DMS153 (cell line): ENCODE measurements around the gene MIB2.
A peak's percentile ranks its signal among the peaks of the same experiment; 100 is the strongest.
"Not testable (repeated sequence)": the region's sequence is repeated elsewhere in the genome, so short reads cannot be mapped to it uniquely, and the experiment has no call there.

ENCODE experiments used
- DNase-seq: peaks from one replicate; lab custom pipeline; 2025; lab: John Stamatoyannopoulos, UW

Gene MIB2

GRCh38 chr1:1648265-1648664 is 33.0 kb downstream of the MIB2 start:
- DNase-seq, result not testable (repeated sequence)

DNA sequence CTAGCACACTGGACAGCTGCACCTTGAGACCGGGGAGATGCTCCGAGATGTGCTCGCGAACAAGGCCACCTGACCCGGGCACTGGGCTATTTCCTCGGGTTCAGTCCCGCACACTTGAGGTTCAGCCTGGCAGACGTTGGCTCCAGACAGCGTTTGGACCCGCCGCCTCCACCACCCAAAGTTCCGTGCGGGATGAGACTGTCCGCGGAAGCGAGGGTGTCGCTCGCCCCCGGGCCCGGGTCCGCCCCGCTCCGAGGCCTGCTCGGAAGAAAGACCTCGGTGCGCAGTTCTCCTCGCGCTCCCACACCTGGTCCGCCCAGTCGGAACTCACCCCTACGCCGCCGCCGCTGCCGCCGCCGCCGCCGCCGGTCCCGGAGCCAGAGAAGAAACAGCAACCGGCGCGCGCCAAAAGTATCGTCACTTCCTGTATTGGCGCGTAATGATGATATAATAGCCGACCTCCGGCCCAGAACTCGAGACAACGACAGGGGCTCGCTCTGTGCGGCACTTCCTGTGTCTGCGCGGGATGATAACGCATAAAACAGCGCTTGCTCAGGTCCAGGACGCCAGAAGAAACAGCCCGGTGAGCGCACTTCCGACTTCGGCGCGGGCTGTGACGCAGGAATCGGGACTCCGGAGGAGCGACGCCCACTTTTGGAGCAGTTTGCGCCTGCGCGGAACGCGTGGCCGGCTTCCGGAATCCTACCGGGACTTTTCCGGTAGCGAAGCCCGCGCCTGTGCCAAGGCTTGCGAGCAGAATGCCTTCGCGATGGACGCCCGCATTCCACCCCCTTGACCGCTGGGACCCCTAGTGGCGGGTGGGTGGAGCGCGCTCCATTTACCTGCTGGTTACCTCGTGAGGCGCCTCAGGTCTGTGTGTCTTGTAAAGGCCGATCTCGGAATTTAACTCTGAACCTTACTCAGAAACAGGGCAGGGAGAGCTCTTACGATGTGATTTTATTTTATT is 43.6 kb downstream of the MIB2 start, which contains the start of gene CDK11B:
Gene CDK11B, minus strand, starts transcription at position 422 of the 967 bp plus-strand sequence. CDS start 1,519 bp downstream, outside the sequence.
- peak; percentile 98 for DNase-seq

- DNase-seq, result not testable (repeated sequence)
Measured at GRCh38 chr1:1662392-1662791, 47.1 kb downstream of the MIB2 start.

GRCh38 chr1:1662830-1663560 is 47.7 kb downstream of the MIB2 start:
- not testable (repeated sequence) for DNase-seq

DNA sequence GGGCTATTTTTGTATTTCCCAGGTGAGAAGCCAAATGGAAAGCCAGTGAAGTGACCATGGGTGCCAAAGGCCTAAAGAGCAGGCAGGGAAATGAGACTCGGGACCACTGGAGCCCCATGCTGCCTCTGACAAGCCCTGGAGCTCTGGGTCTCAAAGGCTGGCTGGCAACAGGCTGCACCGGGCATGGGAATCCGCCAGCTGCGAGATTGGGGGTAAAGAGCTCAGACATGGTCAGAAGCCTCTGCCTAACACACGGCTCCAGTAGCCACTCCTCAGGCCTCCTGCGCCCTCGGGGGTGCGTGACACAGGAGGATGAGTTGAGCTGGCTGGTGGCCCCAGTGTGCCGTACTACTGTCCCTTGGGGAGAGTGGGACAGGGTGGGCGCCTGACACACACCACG is 49.0 kb downstream of the MIB2 start:
- DNase-seq, result not testable (repeated sequence)

- no peak for DNase-seq
Measured at GRCh38 chr1:1664941-1665814, 49.9 kb downstream of the MIB2 start.

- DNase-seq, result no peak
Measured at GRCh38 chr1:1665815-1666251, 50.5 kb downstream of the MIB2 start.

- DNase-seq, result no peak
Measured at GRCh38 chr1:1666526-1666925, 51.2 kb downstream of the MIB2 start.

DNA sequence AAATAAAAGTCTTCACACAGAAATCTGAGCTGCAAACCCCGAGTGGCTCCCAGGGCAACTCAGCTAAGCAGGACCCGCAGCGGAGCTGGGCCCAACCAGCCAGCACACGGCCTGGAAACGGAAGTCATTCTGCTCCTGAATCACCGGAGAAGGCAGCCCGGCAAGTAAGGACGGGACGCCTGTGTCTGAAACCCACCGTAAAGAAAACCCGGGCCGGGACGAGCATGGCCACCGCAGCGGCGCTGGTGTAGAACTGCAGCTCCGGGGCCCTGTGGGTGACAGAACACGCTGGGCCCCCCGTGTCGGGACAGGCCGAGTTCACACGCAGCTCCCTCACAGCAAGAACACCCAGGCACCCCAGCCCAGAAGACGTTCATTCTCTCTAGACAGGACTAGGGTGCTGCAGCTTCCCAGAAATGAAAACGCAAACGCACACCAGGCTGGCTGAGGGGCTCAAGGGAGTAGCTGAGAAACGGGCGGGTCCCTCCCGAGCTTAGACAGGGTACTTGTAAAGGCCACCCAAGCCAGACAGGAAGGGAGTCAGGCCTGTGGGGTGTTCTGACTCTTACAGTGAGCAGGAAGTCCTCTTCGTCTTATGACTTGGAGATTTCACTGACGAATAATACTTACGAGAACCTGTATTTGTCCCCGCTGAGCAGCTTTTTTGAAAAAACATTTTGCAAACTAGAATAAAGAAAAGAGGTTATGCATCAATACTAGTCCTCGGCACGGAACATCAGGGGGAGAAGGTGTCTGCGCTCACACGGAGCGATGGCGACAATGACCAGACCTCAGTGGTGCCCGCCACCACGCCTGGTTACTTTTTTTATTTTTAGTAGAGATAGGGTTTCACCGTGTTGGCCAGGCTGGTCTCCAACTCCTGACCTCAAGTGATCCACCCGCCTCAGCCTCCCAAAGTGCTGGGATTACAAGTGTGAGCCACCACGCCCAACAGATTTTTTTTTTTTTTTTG is 54.5 kb downstream of the MIB2 start:
- no peak for DNase-seq

DNA sequence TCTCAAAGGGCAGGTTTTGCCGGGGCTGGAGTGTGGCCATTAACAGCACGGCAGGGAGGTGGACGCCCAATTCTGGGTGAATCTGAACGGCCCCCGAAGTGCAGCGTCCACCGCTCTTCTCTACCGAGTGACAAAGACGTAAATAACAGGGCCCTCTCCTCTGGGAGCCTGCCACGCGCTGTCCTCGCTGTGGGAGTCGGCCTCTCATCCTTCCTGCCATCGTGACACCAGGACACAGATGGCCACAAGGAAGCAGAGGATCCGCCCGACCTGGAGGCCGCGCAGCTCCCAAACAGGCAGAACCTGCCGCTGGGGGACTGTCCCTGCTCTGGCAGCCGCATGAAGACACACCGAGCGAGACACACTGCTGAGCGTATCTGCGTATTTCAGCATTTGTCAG is 55.6 kb downstream of the MIB2 start:
- no peak for DNase-seq

- DNase-seq, result no peak
Measured at GRCh38 chr1:1671365-1672119, 56.2 kb downstream of the MIB2 start.

DNA sequence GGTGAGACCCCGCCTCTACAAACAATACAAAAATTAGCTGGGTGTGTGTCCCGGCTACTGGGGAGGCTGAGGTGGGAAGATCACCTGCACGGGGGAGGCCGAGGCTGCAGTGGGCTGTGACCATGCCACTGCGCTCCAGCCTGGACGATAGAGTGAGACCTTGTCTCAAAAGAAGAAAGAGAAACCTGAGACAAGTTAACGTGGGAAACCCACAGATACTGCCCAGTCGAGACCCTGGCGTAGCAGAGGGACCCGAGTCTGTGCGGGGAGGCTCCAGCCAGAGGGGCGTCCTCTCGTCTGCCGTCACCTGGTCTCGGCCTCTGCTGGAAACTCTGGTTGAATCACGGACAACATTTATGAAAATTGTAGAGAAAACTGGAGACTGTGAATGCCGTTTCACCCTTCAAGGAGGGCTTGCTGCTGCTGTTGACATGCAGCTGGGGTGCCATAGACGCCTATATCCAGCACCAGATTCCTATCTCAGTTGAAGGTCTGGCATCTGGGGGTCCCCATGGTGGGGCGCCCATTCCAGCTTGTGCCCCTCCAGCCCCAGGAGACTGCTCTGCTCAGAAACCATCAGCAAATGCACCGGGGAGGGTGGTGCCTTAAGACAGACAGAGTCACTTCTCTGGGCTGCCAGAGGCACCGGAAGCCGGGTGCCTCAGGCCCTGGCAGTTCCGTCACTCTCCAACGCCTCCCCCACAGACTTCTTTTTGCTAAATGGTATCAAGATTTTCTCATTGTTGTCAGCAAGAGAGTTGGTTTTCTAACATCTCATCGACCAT is 57.1 kb downstream of the MIB2 start:
- no peak for DNase-seq

- not testable (repeated sequence) for DNase-seq
Measured at GRCh38 chr1:1674806-1675205, 59.5 kb downstream of the MIB2 start.

DNA sequence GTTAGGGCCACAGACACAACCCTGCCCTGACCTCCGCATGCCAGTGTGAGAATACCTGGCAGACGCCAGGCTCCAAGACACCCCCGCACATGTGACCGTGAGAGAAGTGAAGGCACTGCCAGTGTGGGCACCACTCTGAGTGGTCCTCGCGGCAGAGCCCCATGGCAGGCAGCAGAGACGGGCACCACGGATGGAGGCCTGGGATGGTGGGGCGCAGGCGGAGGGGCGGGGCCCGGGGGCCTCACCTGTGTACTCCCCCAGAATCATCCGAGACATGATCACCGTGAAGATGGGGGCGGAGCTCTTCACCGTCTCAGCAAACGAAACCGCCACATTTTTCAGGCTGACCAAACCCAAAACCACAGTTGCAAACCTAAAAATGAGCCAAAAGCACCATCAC is 59.9 kb downstream of the MIB2 start:
- not testable (repeated sequence) for DNase-seq

DNA sequence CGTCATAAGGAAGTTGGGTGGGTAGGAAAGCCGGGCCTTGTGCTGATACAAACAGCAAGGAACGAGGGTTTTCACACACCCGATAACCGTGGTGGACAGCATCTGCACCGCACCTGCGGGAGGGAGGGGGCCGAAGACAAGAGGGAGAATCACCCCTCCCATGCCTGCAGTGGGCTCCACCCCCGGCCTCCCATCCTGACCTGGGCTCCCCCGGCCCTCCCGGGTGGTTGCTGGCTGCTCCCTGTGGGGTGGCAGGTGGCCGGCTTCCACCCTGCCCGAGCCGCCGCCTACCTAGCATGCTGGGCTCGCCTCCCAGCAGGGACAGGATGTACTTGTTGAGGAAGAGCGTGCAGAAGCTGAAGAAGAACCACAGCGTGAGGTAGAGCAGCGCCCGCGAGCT is 60.8 kb downstream of the MIB2 start:
- not testable (repeated sequence) for DNase-seq

DNA sequence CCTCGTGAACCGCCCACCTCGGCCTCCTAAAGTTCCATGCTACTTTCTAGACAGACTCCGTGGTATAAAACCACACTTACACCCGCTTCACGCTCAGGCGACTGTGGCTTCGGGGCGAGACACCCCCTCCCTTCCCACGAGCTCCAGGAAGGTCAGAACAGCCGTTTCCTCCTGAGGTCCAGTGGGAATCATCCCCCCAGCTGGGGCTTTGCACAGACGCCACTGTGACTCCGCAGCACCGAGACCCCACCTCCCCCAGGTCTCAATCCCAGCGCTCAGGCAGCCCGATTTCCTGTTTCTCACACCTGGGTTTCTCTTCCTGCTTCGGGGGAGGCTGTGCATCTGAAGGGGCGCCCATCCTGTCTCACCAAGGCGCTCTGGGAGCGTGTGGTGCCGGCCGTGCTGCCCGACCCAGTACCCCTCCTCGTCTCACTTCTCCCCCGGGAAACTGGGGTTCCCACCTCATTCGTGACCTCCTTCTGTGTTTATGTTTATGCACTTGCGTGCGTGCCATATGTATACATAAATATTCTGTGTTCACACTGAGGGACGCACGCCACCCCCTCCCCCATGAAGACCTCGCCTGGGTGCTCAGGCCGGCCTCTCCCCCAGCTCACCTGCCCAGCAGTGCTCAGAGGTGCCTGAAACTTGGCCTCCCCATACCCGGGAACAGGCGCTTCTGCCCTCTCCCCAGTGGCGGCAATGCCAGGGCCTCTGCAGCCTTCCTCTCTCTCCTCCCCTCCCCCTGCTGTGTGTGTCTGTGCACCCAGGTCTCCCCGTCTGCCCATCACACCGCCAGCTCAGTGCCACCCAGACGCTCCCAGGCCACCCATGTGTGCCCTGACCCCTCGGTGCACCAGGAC is 62.6 kb downstream of the MIB2 start:
- no peak for DNase-seq

DNA sequence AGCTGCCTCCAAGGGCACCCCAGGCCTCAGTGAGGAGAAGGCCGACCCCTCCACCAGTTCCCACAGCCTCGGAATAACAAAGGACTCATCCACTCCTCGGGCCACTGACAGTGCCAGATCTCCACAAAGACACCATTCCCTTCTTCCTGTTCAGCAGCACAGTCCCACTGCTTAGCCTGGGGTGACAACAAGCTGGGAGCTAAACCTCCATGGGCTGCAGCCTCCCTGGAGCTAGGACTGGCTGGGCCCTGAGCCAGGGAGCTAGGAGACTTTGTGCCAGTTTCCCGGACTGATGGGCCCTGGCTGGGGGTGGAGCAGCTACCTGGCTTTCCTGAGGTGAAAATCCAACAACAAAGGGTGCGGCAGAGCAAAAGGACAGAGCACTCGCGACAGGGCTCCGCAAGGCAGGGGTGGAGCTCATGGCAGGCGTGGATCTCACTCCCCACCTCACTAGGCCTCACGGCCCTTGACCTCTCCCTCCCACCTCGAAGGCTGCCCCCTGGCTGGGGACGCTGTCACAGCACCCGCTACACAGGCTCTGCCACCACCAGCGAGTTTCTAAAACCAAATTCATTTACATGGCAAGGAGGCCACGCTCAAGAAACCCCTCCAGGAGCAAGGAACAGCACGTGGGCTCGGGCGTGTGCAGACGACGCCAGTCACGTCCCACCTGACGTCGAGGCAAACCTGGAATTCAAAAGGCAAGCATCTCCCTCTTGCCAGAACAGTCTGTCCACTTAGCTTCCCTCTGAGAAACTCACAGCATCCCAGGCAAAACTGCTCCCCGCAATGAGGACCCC is 63.5 kb downstream of the MIB2 start:
- DNase-seq, result no peak
